K562 (cell line): ENCODE data around the gene RPTOR.

Source experiments
- EP300 ChIP-seq: IDR thresholded peaks from 2 replicates; pipeline ENCODE4 v1.6.1; 2012; ENCODE audit warnings: low read length, improper control_type of control experiment
- FOXK2 ChIP-seq, 2 experiments: fragments of 450-650 bp; IDR thresholded peaks in 1 of 2; conservative IDR thresholded peaks in 1 of 2; 2 replicates each; pipeline ENCODE4 v1.6.1; 2016; ENCODE audit warnings: low read depth in 2 of 2, mild to moderate bottlenecking in 1 of 2
- GABPA ChIP-seq: fragments of 200-800 bp; sonication (Bioruptor generic); conservative IDR thresholded peaks from 2 replicates; pipeline ENCODE4 v1.6.1; 2016; ENCODE audit warnings: low read depth, missing genetic modification characterization, missing compliant biosample characterization
- SMC3 ChIP-seq: conservative IDR thresholded peaks from 2 replicates; pipeline ENCODE4 v1.6.1; 2011; ENCODE audit warnings: low read depth, low read length, improper control_type of control experiment; ENCODE audit not compliant: insufficient read depth
- ZFP1 ChIP-seq: fragments of 450-650 bp; formaldehyde crosslinking; IDR thresholded peaks from 2 replicates; pipeline ENCODE4 v1.4.0; 2020; ENCODE audit warnings: mild to moderate bottlenecking, mixed read lengths
- ZFP91 ChIP-seq: sonication (generic); formaldehyde crosslinking; IDR thresholded peaks from 2 replicates; pipeline ENCODE4 v1.8.0; 2022; ENCODE audit warnings: mild to moderate bottlenecking, missing genetic modification reagents
- TF ChIP-seq, protein P1 (sequence below), 3 experiments: IDR thresholded peaks in 2 of 3; conservative IDR thresholded peaks in 1 of 3; 2 replicates each; pipeline ENCODE4 v1.5.1; 2011 to 2012; ENCODE audit warnings: low read length in 3 of 3, mild to moderate bottlenecking in 3 of 3, control low read depth in 2 of 3, improper control_type of control experiment in 1 of 3, inconsistent platforms in 1 of 3, low read depth in 1 of 3, mixed read lengths in 1 of 3, moderate library complexity in 1 of 3; ENCODE audit not compliant: insufficient read depth in 2 of 3

- TF ChIP-seq SMC3 (peak; percentile 66; the same call in 1 of the 2 replicates), ZFP1 (CRISPR knock-in tag) (no peak), EP300 (no peak), FOXK2 (conservative IDR thresholded peaks at IDR 0.05 in 1 of 2, IDR thresholded peaks at IDR 0.05 in 1 of 2; ENCODE audit: low read depth in 2 of 2) (no peak), ZFP91 (CRISPR knock-in tag) (no peak), GABPA (tag) (no peak)
- TF ChIP-seq, protein P1, sequence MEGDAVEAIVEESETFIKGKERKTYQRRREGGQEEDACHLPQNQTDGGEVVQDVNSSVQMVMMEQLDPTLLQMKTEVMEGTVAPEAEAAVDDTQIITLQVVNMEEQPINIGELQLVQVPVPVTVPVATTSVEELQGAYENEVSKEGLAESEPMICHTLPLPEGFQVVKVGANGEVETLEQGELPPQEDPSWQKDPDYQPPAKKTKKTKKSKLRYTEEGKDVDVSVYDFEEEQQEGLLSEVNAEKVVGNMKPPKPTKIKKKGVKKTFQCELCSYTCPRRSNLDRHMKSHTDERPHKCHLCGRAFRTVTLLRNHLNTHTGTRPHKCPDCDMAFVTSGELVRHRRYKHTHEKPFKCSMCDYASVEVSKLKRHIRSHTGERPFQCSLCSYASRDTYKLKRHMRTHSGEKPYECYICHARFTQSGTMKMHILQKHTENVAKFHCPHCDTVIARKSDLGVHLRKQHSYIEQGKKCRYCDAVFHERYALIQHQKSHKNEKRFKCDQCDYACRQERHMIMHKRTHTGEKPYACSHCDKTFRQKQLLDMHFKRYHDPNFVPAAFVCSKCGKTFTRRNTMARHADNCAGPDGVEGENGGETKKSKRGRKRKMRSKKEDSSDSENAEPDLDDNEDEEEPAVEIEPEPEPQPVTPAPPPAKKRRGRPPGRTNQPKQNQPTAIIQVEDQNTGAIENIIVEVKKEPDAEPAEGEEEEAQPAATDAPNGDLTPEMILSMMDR (IDR thresholded peaks at IDR 0.05 in 2 of 3, conservative IDR thresholded peaks at IDR 0.05 in 1 of 3; ENCODE audit: insufficient read depth in 2 of 3, low read depth in 1 of 3, low read length in 3 of 3), result peak; percentile 59 to 77 (median 61)
Observed at GRCh38 chr17:80981062-80981902, 436.6 kb downstream of the RPTOR start.
